Skeletal muscle tissue (tissue), 4 donors: Measurements from ENCODE around the gene MAP2K5. TPM values are rescaled to one million over a fixed set of nuclear protein-coding genes. Genes with fewer than 3 reads are reported as not detected.

Source experiments
- H3K27ac ChIP-seq: one replicate; pipeline ENCODE4 v1.7.0; 2013; ENCODE audit warnings: mild to moderate bottlenecking, low read depth, low read length, inconsistent platforms
- H3K27me3 ChIP-seq, 3 donors: one replicate each; pipeline ENCODE4 v1.7.0; 2013; ENCODE audit warnings: low read length in 3 of 3; ENCODE audit not compliant: control insufficient read depth in 3 of 3, insufficient read depth in 3 of 3
- H3K36me3 ChIP-seq, 3 donors: one replicate each; pipeline ENCODE4 v1.7.0; 2013; ENCODE audit warnings: low read length in 3 of 3; ENCODE audit not compliant: control insufficient read depth in 3 of 3, insufficient read depth in 3 of 3
- H3K4me1 ChIP-seq, 3 donors: one replicate each; pipeline ENCODE4 v1.7.0; 2013; ENCODE audit warnings: low read length in 3 of 3, mild to moderate bottlenecking in 3 of 3; ENCODE audit not compliant: control insufficient read depth in 3 of 3, insufficient read depth in 3 of 3
- H3K4me3 ChIP-seq, 3 donors: one replicate each; pipeline ENCODE4 v1.7.0; 2013; ENCODE audit warnings: low read length in 3 of 3
- H3K9ac ChIP-seq, 3 donors: one replicate each; pipeline ENCODE4 v1.7.0; 2013; ENCODE audit warnings: low read length in 3 of 3, mild to moderate bottlenecking in 3 of 3, moderate library complexity in 2 of 3, low read depth in 1 of 3
- H3K9me3 ChIP-seq, 3 donors: one replicate each; pipeline ENCODE4 v1.7.0; 2013; ENCODE audit warnings: low read length in 3 of 3; ENCODE audit not compliant: control insufficient read depth in 3 of 3
- total RNA-seq: library from RNA; depleted of rRNA; stranded (reverse); fragments of >200 nt; gene quantifications from one replicate; pipeline ENCODE4 v1.2.3, GENCODE V29; 2014
- donor health status: Osteomylitis.

MAP2K5 gene
- total RNA-seq, 1 donor from 2014 or later, result 19.3 TPM

- no peak overlapping the region for H3K9ac ChIP-seq
- peaks cover 12 to 18% (median 16%) of the 10 kb centered on the region in 3 donors for H3K4me1 ChIP-seq
- no peaks in the 10 kb centered on the region for H3K27me3 ChIP-seq
- no peak overlapping the region for H3K4me3 ChIP-seq
- no peak overlapping the region for H3K27ac ChIP-seq
- no peaks in the 10 kb centered on the region for H3K36me3 ChIP-seq
- H3K9me3 ChIP-seq, result no peaks in the 10 kb centered on the region
Observed at GRCh38 chr15:67843092-67843501, 300.6 kb downstream of the MAP2K5 start.

GRCh38 chr15:67843571-67844387 is 301.3 kb downstream of the MAP2K5 start:
- Histone ChIP-seq H3K27ac (no peak overlapping the region), H3K4me3 (no peak overlapping the region), H3K9me3 (no peaks in the 10 kb centered on the region), H3K9ac (no peak overlapping the region), H3K4me1 (peaks cover 10 to 12% (median 12%) of the 10 kb centered on the region in 3 donors), H3K36me3 (no peaks in the 10 kb centered on the region), H3K27me3 (no peaks in the 10 kb centered on the region)

DNA sequence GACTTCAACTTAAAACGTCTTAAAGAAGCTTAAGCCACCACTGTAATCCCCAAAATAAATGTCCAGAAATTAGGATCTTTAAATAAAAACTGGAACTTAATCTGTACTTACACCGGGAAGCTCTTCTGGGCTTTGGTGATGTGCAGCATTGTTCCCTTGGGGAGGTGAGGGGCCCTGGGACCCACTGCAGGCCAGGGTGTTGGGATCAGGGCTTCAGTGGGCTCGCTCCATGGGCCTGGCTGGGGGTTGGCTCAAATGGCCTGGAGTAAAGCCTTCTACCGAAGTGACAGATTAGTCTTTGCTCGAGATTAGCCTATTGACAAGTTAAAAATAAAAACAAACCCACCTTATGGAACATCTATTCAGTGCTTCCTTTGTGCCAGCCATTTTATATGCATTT is 303.5 kb downstream of the MAP2K5 start:
- Histone ChIP-seq H3K27me3 (no peaks in the 10 kb centered on the region), H3K36me3 (no peaks in the 10 kb centered on the region), H3K4me3 (no peak overlapping the region), H3K4me1 (peaks cover 6 to 7% (median 6%) of the 10 kb centered on the region in 3 donors), H3K9me3 (no peaks in the 10 kb centered on the region), H3K9ac (no peak overlapping the region), H3K27ac (no peak overlapping the region)

DNA sequence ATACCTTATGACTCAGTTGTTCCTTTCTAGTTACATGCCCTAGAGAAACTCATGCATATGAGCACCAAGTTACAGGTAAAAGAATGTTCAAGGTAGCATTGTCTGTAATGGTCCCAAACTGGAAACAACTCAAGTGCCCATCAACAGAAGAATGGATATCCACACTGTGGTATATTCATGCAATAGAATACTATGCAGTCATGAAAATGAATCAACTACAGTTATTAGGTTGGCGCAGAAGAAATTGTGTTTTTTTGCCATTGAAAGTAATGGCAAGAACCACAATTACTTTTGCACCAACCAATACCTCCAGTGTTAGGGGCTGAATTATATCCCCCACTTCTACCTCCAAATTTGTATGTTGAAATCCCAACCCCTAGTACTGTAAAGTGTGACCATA is 307.0 kb downstream of the MAP2K5 start:
- no peaks in the 10 kb centered on the region for H3K9me3 ChIP-seq
- no peaks in the 10 kb centered on the region for H3K27me3 ChIP-seq
- no peak overlapping the region for H3K4me3 ChIP-seq
- H3K9ac ChIP-seq, result no peak overlapping the region
- H3K4me1 ChIP-seq, result no peaks in the 10 kb centered on the region
- no peaks in the 10 kb centered on the region for H3K36me3 ChIP-seq
- no peak overlapping the region for H3K27ac ChIP-seq

DNA sequence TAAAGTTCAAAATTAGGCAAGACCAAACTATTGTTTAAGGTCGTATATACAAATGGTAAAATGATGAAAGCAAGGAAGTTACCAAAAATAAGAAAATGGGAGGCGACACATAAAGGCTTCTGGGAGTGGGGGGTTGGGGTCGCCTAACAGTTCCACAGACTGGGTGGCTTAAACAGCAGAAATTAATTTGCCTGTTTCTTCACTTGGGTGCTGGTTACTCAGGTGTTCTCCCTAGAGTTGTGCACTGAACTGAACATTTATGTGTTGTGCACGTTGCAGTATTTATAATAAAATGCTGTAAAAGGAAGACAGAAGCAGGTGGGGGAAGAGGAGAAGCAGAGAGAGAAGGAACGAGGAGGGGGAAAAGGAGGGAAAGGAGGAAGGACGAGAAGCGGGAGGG is 307.8 kb downstream of the MAP2K5 start:
- Histone ChIP-seq H3K9ac (no peak overlapping the region), H3K9me3 (no peaks in the 10 kb centered on the region), H3K4me3 (no peak overlapping the region), H3K36me3 (no peaks in the 10 kb centered on the region), H3K4me1 (no peaks in the 10 kb centered on the region), H3K27ac (no peak overlapping the region), H3K27me3 (no peaks in the 10 kb centered on the region)

DNA sequence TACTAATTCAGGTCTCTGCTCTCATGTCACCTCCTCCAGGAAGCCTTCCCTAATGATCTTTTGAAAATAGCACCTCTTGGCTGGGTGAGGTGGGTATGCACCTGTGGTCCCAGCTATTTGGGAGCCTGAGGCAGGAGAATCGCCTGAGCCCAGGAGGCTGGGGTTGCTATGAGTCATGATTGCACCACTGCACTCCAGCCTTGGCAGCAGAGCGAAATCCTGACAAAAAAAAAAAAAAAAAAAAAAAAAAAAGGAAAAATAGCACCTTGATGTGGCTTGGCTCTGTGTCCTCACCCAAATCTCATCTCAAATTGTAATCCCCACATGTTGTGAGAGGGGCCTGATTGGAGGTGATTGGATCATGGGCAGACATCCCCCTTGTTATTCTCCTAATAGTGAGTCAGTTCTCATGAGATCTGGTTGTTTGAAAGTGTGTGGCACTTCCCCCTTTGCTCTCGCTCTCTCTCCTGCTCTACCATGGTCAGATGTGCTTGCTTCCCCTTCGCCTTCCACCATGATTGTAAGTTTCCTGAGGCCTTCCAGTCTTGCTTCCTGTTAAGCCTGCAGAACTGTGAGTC is 308.6 kb downstream of the MAP2K5 start:
- Histone ChIP-seq H3K4me1 (no peaks in the 10 kb centered on the region), H3K9ac (no peak overlapping the region), H3K9me3 (no peaks in the 10 kb centered on the region), H3K27ac (no peak overlapping the region), H3K27me3 (no peaks in the 10 kb centered on the region), H3K36me3 (no peaks in the 10 kb centered on the region), H3K4me3 (no peak overlapping the region)

DNA sequence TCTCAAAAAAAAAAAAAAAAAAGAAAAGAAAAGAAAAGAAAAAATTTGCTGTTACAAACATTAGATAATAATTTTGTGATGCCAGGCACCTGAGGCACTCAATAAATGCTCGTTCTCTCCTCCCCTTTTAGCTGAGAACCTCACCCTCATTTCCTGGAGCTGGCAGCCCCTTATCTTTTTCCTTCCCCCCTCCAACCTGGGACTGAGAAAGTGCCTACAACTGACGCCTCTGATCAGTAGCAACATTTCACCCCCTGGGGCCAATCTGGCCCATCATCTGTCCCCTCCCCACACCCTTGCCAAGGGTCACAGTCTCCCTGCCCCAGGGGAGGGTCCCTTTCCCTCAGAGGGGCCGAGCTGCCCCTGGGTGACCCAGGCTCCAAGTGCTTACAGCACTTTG is 309.9 kb downstream of the MAP2K5 start:
- H3K4me3 ChIP-seq, result no peak overlapping the region
- no peaks in the 10 kb centered on the region for H3K36me3 ChIP-seq
- H3K4me1 ChIP-seq, result no peaks in the 10 kb centered on the region
- H3K27me3 ChIP-seq, result no peaks in the 10 kb centered on the region
- no peak overlapping the region for H3K9ac ChIP-seq
- H3K9me3 ChIP-seq, result no peaks in the 10 kb centered on the region
- no peak overlapping the region for H3K27ac ChIP-seq

DNA sequence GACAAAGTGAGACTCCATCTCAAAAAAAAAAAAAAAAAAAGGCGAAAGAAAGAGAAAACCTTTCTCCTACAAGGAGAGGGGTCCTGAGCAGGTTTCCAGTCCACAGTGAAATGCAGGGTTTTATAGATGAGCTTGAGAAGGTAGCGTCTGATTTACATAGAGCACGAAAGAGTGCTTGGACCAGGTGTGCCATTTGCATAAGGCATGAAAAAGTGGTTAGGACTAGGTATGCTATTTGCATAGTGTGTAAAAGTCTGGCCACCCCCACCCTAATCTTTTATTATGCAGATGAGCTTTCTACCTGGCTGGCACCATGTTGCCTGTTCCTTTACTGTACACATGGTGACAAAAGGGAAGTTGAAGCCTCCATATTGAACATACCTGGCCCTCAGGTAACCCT is 311.0 kb downstream of the MAP2K5 start:
- Histone ChIP-seq H3K9me3 (no peaks in the 10 kb centered on the region), H3K36me3 (no peaks in the 10 kb centered on the region), H3K27me3 (no peaks in the 10 kb centered on the region), H3K4me1 (no peaks in the 10 kb centered on the region), H3K27ac (no peak overlapping the region), H3K4me3 (no peak overlapping the region), H3K9ac (no peak overlapping the region)

GRCh38 chr15:67854358-67854757 is 311.9 kb downstream of the MAP2K5 start:
- H3K27me3 ChIP-seq, result no peaks in the 10 kb centered on the region
- H3K4me3 ChIP-seq, result no peak overlapping the region
- no peaks in the 10 kb centered on the region for H3K4me1 ChIP-seq
- H3K9ac ChIP-seq, result no peak overlapping the region
- H3K9me3 ChIP-seq, result no peaks in the 10 kb centered on the region
- H3K27ac ChIP-seq, result no peak overlapping the region
- no peaks in the 10 kb centered on the region for H3K36me3 ChIP-seq

- no peak overlapping the region for H3K27ac ChIP-seq
- H3K4me1 ChIP-seq, result peaks cover 0 to 6% (median 2%) of the 10 kb centered on the region in 3 donors
- no peak overlapping the region for H3K4me3 ChIP-seq
- no peak overlapping the region for H3K9ac ChIP-seq
- no peaks in the 10 kb centered on the region for H3K9me3 ChIP-seq
- no peaks in the 10 kb centered on the region for H3K27me3 ChIP-seq
- no peaks in the 10 kb centered on the region for H3K36me3 ChIP-seq
Observed at GRCh38 chr15:67855842-67856241, 313.3 kb downstream of the MAP2K5 start.
